ENCODE results near the gene HS3ST6. TPM values are rescaled to one million over a fixed set of nuclear protein-coding genes. Genes with fewer than 3 reads are reported as not detected.

HS3ST6 gene
- polyA plus RNA-seq, 1 of the 3 experiments (the other 2 are of a cell fraction): 0.03 TPM

GRCh38 chr16:1917056-1917664 is 1.1 kb downstream of the HS3ST6 start:
- Histone ChIP-seq H3K27me3 (ENCODE audit: insufficient read depth) (peaks cover 45% of the 10 kb centered on the region), H3K9me2 (no peaks in the 10 kb centered on the region), H4K20me1 (ENCODE audit: insufficient read depth) (no peaks in the 10 kb centered on the region), H2AFZ (ENCODE audit: low read depth) (no peak overlapping the region), H3K9me3 (no peaks in the 10 kb centered on the region), H3K4me2 (no peak overlapping the region), H3K27ac (ENCODE audit: low read depth in 2 of 2, low read length in 1 of 2) (no peak overlapping the region), H3K4me3 (ENCODE audit: low read depth in 2 of 2, low read length in 1 of 2) (no peak overlapping the region), H3K79me2 (ENCODE audit: insufficient read depth) (no peaks in the 10 kb centered on the region), H3K9ac (no peak overlapping the region), H3K4me1 (ENCODE audit: control insufficient read depth in 1 of 2, insufficient read depth in 2 of 2, low read depth in 1 of 2, low read length in 1 of 2) (peaks cover 0 to 13% of the 10 kb centered on the region in 2 experiments; a peak in 1 of 4 replicates), H3F3A (replicated peaks; ENCODE audit: insufficient read depth) (no peaks in the 10 kb centered on the region), H3K36me3 (replicated peaks in 1 of 2; ENCODE audit: control insufficient read depth in 1 of 2, insufficient read depth in 2 of 2, low read length in 1 of 2) (no peaks in the 10 kb centered on the region)
- CTCF ChIA-PET: interaction anchor here (5.2 kb wide), 1 partner anchor 12 kb away, joined by 38 read pairs; no protein-coding TSS in a partner anchor
- WGBS (ENCODE audit: low lambda C conversion rate): 24% methylated on average over 13 of the region's 22 CpGs
- TF ChIP-seq MXI1 (IDR thresholded peaks at IDR 0.05; ENCODE audit: low read depth, low read length) (no peak), ZBTB33 (IDR thresholded peaks at IDR 0.05; ENCODE audit: borderline replicate concordance, low read depth) (no peak), SIN3A (IDR thresholded peaks at IDR 0.05; ENCODE audit: borderline replicate concordance, low read depth, low read length) (no peak), RCOR1 (IDR thresholded peaks at IDR 0.05; ENCODE audit: low read length) (no peak), RFX5 (IDR thresholded peaks at IDR 0.05; ENCODE audit: low read length) (no peak), NRF1 (IDR thresholded peaks at IDR 0.05; ENCODE audit: low read depth, low read length) (no peak), CHD2 (IDR thresholded peaks at IDR 0.05; ENCODE audit: low read length, partially characterized antibody) (no peak), GABPA (IDR thresholded peaks at IDR 0.05; ENCODE audit: low read depth) (no peak), TCF12 (IDR thresholded peaks at IDR 0.05) (no peak), CTCF (IDR thresholded peaks at IDR 0.05) (no peak), FOXM1 (IDR thresholded peaks at IDR 0.05; ENCODE audit: low read depth) (no peak), TAF1 (IDR thresholded peaks at IDR 0.05; ENCODE audit: borderline replicate concordance, low read depth, low read length) (no peak)
- TF ChIP-seq, protein P1, sequence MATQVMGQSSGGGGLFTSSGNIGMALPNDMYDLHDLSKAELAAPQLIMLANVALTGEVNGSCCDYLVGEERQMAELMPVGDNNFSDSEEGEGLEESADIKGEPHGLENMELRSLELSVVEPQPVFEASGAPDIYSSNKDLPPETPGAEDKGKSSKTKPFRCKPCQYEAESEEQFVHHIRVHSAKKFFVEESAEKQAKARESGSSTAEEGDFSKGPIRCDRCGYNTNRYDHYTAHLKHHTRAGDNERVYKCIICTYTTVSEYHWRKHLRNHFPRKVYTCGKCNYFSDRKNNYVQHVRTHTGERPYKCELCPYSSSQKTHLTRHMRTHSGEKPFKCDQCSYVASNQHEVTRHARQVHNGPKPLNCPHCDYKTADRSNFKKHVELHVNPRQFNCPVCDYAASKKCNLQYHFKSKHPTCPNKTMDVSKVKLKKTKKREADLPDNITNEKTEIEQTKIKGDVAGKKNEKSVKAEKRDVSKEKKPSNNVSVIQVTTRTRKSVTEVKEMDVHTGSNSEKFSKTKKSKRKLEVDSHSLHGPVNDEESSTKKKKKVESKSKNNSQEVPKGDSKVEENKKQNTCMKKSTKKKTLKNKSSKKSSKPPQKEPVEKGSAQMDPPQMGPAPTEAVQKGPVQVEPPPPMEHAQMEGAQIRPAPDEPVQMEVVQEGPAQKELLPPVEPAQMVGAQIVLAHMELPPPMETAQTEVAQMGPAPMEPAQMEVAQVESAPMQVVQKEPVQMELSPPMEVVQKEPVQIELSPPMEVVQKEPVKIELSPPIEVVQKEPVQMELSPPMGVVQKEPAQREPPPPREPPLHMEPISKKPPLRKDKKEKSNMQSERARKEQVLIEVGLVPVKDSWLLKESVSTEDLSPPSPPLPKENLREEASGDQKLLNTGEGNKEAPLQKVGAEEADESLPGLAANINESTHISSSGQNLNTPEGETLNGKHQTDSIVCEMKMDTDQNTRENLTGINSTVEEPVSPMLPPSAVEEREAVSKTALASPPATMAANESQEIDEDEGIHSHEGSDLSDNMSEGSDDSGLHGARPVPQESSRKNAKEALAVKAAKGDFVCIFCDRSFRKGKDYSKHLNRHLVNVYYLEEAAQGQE (IDR thresholded peaks at IDR 0.05; ENCODE audit: low read depth, low read length): no peak
- DNase-seq: no peak
- POLR2A ChIA-PET: interaction anchor here (1.0 kb wide), 1 partner anchor 48 kb away, joined by 4 read pairs; the partner anchor contains the start of gene RPS2

All from SK-N-SH (cell line).